D341Med (cell line): Measurements from ENCODE around the gene KCTD14.
A peak's percentile ranks its signal among the peaks of the same experiment; 100 is the strongest.
"Not testable (repeated sequence)": the region's sequence is repeated elsewhere in the genome, so short reads cannot be mapped to it uniquely, and the experiment has no call there.

Source experiments
- DNase-seq: peaks from one replicate; pipeline ENCODE4 v3.0.0; 2012; ENCODE audit warnings: low spot score

Gene KCTD14

GRCh38 chr11:78022397-78023396 lies at the start of gene KCTD14:
Gene KCTD14, minus strand, starts transcription at chr11:78023276. Its CDS starts 27 bp downstream, at chr11:78023249.
- DNase-seq = no peak

GRCh38 chr11:78072455-78072854 lies 49.4 kb upstream of the KCTD14 start:
- no peak for DNase-seq

GRCh38 chr11:78071717-78072116 lies 48.6 kb upstream of the KCTD14 start:
- no peak for DNase-seq

- no peak for DNase-seq
Observed at GRCh38 chr11:78070621-78071020, 47.5 kb upstream of the KCTD14 start.

- DNase-seq = no peak
Observed at GRCh38 chr11:78069465-78069864, 46.4 kb upstream of the KCTD14 start.

- DNase-seq = no peak
Observed at GRCh38 chr11:78067704-78068103, 44.6 kb upstream of the KCTD14 start.

- no peak for DNase-seq
Observed at GRCh38 chr11:78066471-78066870, 43.4 kb upstream of the KCTD14 start.

GRCh38 chr11:78065203-78065602 lies 42.1 kb upstream of the KCTD14 start:
- no peak for DNase-seq

GRCh38 chr11:78063440-78064181 lies 40.5 kb upstream of the KCTD14 start, which contains the start of gene THRSP:
Gene THRSP, plus strand, starts transcription at chr11:78063861. Its CDS starts 21 bp downstream, at chr11:78063882.
- no peak for DNase-seq

GRCh38 chr11:78062671-78063070 lies 39.6 kb upstream of the KCTD14 start:
- DNase-seq = no peak

GRCh38 chr11:78061921-78062311 lies 38.8 kb upstream of the KCTD14 start:
- no peak for DNase-seq

GRCh38 chr11:78061088-78061920 lies 38.2 kb upstream of the KCTD14 start:
- DNase-seq = no peak

GRCh38 chr11:78060533-78060932 lies 37.5 kb upstream of the KCTD14 start:
- no peak for DNase-seq

GRCh38 chr11:78059749-78060328 lies 36.8 kb upstream of the KCTD14 start:
- not testable (repeated sequence) for DNase-seq

- no peak for DNase-seq
Observed at GRCh38 chr11:78057462-78058055, 34.5 kb upstream of the KCTD14 start.

- no peak for DNase-seq
Observed at GRCh38 chr11:78056093-78056492, 33.0 kb upstream of the KCTD14 start.

GRCh38 chr11:78054971-78055370 lies 31.9 kb upstream of the KCTD14 start:
- DNase-seq = no peak

GRCh38 chr11:78050964-78051831 lies 28.1 kb upstream of the KCTD14 start:
- DNase-seq = no peak

GRCh38 chr11:78049348-78049747 lies 26.3 kb upstream of the KCTD14 start:
- no peak for DNase-seq

GRCh38 chr11:78048561-78048960 lies 25.5 kb upstream of the KCTD14 start:
- DNase-seq = peak; percentile 64
